Measurements from ENCODE around the gene ARID2. TPM values are rescaled to one million over a fixed set of nuclear protein-coding genes. Genes with fewer than 3 reads are reported as not detected.

Gene ARID2
- total and polyA plus RNA-seq, 9 of the 15 experiments (the other 6 are each of a cell fraction or from before 2014, with no cell fraction given), result 13.4 to 41.6 (median 29.4) TPM

DNA sequence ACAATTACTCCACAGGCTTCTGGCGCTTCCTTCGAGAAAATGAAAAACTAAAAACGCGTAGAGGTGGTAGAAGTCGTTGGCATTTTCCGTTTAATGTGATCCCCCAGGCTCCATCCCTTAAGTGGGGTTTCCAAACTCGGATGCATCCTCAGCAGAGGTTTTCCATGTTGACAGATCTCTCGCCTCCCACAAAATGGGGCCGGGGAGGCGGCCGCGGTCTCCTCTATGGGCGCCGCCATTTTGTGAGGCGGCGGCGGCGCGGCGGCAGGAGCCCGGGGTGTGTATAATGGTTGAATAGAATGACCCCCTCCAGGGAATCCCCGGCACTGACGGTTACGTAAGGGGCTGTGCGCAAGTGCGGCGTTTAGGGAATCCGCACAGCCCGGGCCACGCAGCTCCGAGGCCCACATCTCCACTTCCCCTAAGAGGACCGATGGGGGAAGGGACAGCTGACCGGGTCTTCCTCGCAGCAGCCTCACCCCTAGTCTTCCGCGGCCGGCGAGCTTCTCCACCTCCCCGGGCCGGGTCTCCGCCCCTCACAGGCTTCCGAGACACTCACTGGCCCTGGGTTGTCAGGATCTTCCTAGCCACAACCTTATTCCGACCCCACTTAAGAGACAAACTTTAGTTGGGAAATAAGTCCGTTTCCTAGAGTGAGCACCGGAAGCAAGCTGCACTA is 2.1 kb upstream of the ARID2 start (continued):
- TF ChIP-seq ZBTB40 (IDR thresholded peaks at IDR 0.05) (no peak), ZBTB40 (CRISPR knock-in tag; IDR thresholded peaks at IDR 0.05) (no peak), MEF2D (tag; conservative IDR thresholded peaks at IDR 0.05; ENCODE audit: low read depth) (no peak; the same call in 1 of the 2 replicates), ZKSCAN3 (CRISPR knock-in tag; IDR thresholded peaks at IDR 0.05) (no peak), ADNP (tag; IDR thresholded peaks at IDR 0.05) (no peak), ILF3 (IDR thresholded peaks at IDR 0.05; ENCODE audit: borderline replicate concordance) (no peak), SMARCA5 (IDR thresholded peaks at IDR 0.05) (no peak), CSDE1 (IDR thresholded peaks at IDR 0.05) (peak in 1 of 2 experiments; percentile 53; a peak in 1 of 4 replicates), CBX2 (IDR thresholded peaks at IDR 0.05; ENCODE audit: insufficient read depth, low read length, poor library complexity, severe bottlenecking) (no peak)
- TF ChIP-seq, protein P1, sequence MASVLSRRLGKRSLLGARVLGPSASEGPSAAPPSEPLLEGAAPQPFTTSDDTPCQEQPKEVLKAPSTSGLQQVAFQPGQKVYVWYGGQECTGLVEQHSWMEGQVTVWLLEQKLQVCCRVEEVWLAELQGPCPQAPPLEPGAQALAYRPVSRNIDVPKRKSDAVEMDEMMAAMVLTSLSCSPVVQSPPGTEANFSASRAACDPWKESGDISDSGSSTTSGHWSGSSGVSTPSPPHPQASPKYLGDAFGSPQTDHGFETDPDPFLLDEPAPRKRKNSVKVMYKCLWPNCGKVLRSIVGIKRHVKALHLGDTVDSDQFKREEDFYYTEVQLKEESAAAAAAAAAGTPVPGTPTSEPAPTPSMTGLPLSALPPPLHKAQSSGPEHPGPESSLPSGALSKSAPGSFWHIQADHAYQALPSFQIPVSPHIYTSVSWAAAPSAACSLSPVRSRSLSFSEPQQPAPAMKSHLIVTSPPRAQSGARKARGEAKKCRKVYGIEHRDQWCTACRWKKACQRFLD (CRISPR knock-in tag; IDR thresholded peaks at IDR 0.05), result peak; percentile 93; the same call in 1 of the 2 replicates
